ENCODE measurements around the gene INSIG2. TPM values are rescaled to one million over a fixed set of nuclear protein-coding genes. Genes with fewer than 3 reads are reported as not detected.

INSIG2 gene
- total RNA-seq, 1 donor from 2014 or later: 32.2 TPM

DNA sequence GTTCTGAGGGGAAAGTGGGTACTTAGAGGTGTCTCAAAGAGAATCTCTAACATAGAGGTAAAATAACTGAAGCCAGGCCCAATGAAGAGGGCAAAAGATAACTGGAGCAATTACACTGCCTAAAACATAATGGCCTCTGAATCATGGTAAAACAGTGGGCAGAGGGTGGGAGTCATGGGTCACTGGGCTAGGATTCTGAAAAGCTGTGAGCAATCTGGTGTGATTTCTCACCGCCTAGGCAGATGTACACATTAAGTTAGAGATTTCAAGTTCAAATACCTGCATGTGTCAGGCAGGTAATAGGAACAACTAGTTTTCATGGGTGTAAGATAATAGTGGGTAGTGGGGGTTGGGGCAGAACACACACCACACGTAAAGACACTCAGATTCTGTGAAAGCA, 45.6 kb downstream of the INSIG2 start:
- no peak overlapping the region for H3K4me3 ChIP-seq
- no peaks in the 10 kb centered on the region for H3K36me3 Mint-ChIP-seq
- H4K20me1 ChIP-seq (ENCODE audit: low read depth): no peaks in the 10 kb centered on the region
- H3K9me3 ChIP-seq (ENCODE audit: low read depth): no peaks in the 10 kb centered on the region
- H3K9me3 Mint-ChIP-seq: no peaks in the 10 kb centered on the region
- DNase-seq (ENCODE audit: low spot score): no peak
- no peaks in the 10 kb centered on the region for H3K79me2 ChIP-seq (ENCODE audit: low read depth)
- no peak overlapping the region for H3K9ac ChIP-seq
- H3K27ac ChIP-seq: no peak overlapping the region
- no peak overlapping the region for H3K4me3 Mint-ChIP-seq
- no peaks in the 10 kb centered on the region for H3K4me1 Mint-ChIP-seq
- H2AFZ ChIP-seq (replicated peaks): no peak overlapping the region
- no peaks in the 10 kb centered on the region for H3K4me1 ChIP-seq
- no peak overlapping the region for H3K4me2 ChIP-seq
- H3K27ac Mint-ChIP-seq: no peak overlapping the region
- peaks cover 5% of the 10 kb centered on the region for H3K27me3 Mint-ChIP-seq (ENCODE audit: insufficient read depth, low read depth)
- no peaks in the 10 kb centered on the region for H3K27me3 ChIP-seq
- H3K36me3 ChIP-seq: no peaks in the 10 kb centered on the region
- H3F3A ChIP-seq (ENCODE audit: low read depth): no peaks in the 10 kb centered on the region
- TF ChIP-seq EZH2phosphoT487 (IDR thresholded peaks at IDR 0.05) (no peak), EZH2 (IDR thresholded peaks at IDR 0.05) (no peak)
- TF ChIP-seq, protein P1, sequence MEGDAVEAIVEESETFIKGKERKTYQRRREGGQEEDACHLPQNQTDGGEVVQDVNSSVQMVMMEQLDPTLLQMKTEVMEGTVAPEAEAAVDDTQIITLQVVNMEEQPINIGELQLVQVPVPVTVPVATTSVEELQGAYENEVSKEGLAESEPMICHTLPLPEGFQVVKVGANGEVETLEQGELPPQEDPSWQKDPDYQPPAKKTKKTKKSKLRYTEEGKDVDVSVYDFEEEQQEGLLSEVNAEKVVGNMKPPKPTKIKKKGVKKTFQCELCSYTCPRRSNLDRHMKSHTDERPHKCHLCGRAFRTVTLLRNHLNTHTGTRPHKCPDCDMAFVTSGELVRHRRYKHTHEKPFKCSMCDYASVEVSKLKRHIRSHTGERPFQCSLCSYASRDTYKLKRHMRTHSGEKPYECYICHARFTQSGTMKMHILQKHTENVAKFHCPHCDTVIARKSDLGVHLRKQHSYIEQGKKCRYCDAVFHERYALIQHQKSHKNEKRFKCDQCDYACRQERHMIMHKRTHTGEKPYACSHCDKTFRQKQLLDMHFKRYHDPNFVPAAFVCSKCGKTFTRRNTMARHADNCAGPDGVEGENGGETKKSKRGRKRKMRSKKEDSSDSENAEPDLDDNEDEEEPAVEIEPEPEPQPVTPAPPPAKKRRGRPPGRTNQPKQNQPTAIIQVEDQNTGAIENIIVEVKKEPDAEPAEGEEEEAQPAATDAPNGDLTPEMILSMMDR (IDR thresholded peaks at IDR 0.05): no peak

- Histone ChIP-seq H3K9ac (no peak overlapping the region), H4K20me1 (ENCODE audit: low read depth) (no peaks in the 10 kb centered on the region), H3K27me3 (no peaks in the 10 kb centered on the region), H3F3A (ENCODE audit: low read depth) (no peaks in the 10 kb centered on the region), H3K36me3 (no peaks in the 10 kb centered on the region), H3K4me3 (no peak overlapping the region), H3K4me1 (no peaks in the 10 kb centered on the region), H3K9me3 (ENCODE audit: low read depth) (no peaks in the 10 kb centered on the region), H3K27ac (no peak overlapping the region), H3K79me2 (ENCODE audit: low read depth) (no peaks in the 10 kb centered on the region), H3K4me2 (no peak overlapping the region), H2AFZ (replicated peaks) (no peak overlapping the region)
- H3K4me3 Mint-ChIP-seq: no peak overlapping the region
- H3K9me3 Mint-ChIP-seq: no peaks in the 10 kb centered on the region
- H3K4me1 Mint-ChIP-seq: no peaks in the 10 kb centered on the region
- peaks cover 5% of the 10 kb centered on the region for H3K27me3 Mint-ChIP-seq (ENCODE audit: insufficient read depth, low read depth)
- DNase-seq (ENCODE audit: low spot score): no peak
- no peaks in the 10 kb centered on the region for H3K36me3 Mint-ChIP-seq
- no peak for TF ChIP-seq EZH2 (IDR thresholded peaks at IDR 0.05)
- TF ChIP-seq EZH2phosphoT487 (IDR thresholded peaks at IDR 0.05): no peak
- TF ChIP-seq, protein P1 (IDR thresholded peaks at IDR 0.05): no peak
- no peak overlapping the region for H3K27ac Mint-ChIP-seq
These were observed 46.4 kb downstream of the INSIG2 start for GRCh38 chr2:118134650-118135049.

- no peak overlapping the region for H3K4me3 ChIP-seq
- no peaks in the 10 kb centered on the region for H3K27me3 ChIP-seq
- H3K27ac ChIP-seq: no peak overlapping the region
- peaks cover 2% of the 10 kb centered on the region for H3K9me3 Mint-ChIP-seq
- H4K20me1 ChIP-seq (ENCODE audit: low read depth): no peaks in the 10 kb centered on the region
- no peak overlapping the region for H3K27ac Mint-ChIP-seq
- TF ChIP-seq, protein P1 (IDR thresholded peaks at IDR 0.05): no peak
- TF ChIP-seq EZH2 (IDR thresholded peaks at IDR 0.05) (no peak), EZH2phosphoT487 (IDR thresholded peaks at IDR 0.05) (no peak)
- no peaks in the 10 kb centered on the region for H3K79me2 ChIP-seq (ENCODE audit: low read depth)
- H3K4me1 ChIP-seq: no peaks in the 10 kb centered on the region
- H2AFZ ChIP-seq (replicated peaks): no peak overlapping the region
- no peaks in the 10 kb centered on the region for H3K9me3 ChIP-seq (ENCODE audit: low read depth)
- H3K9ac ChIP-seq: no peak overlapping the region
- no peak overlapping the region for H3K4me2 ChIP-seq
- H3K36me3 Mint-ChIP-seq: no peaks in the 10 kb centered on the region
- DNase-seq (ENCODE audit: low spot score): no peak
- no peak overlapping the region for H3K4me3 Mint-ChIP-seq
- no peaks in the 10 kb centered on the region for H3F3A ChIP-seq (ENCODE audit: low read depth)
- H3K36me3 ChIP-seq: no peaks in the 10 kb centered on the region
- H3K4me1 Mint-ChIP-seq: peaks cover 5% of the 10 kb centered on the region
- H3K27me3 Mint-ChIP-seq (ENCODE audit: insufficient read depth, low read depth): no peaks in the 10 kb centered on the region
These were observed 56.9 kb downstream of the INSIG2 start for GRCh38 chr2:118145207-118145606.

Measured in neural progenitor cell (in vitro differentiated cells).